ENCODE results near the gene SAMD4A.

The SAMD4A gene

DNA sequence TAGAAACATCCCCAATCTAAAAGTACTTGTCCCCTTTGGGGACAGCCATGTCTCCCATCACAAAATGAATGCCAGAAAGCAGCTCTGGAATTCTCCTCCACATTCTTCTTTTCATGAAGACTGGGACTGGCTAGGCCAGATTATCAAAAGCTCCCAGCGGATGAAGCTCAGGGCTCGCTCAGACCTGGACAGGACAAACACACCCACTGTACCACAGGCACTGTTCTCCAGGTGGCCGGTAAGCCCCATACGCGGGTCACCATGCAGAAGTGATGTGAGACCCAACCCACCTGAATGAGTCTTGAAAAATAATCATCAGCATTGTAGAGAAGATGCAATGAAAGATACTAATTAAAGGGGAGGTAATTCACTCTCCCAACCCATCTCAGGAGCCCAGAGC lies 250.6 kb downstream of the SAMD4A start:
- no peaks in the 10 kb centered on the region for H3K79me2 ChIP-seq (ENCODE audit: insufficient read depth, low read length)
- H3K27me3 ChIP-seq (ENCODE audit: insufficient read depth, low read length), result no peaks in the 10 kb centered on the region
- no peaks in the 10 kb centered on the region for H3K9me3 ChIP-seq (ENCODE audit: low read length)
- no peaks in the 10 kb centered on the region for H3F3A ChIP-seq (ENCODE audit: insufficient read depth, low read length)
- no peaks in the 10 kb centered on the region for H3K4me1 ChIP-seq (ENCODE audit: insufficient read depth, low read length, severe bottlenecking)
- H2AFZ ChIP-seq (ENCODE audit: low read length), result no peak overlapping the region
- no peak overlapping the region for H3K9ac ChIP-seq (ENCODE audit: low read length)
- no peaks in the 10 kb centered on the region for H3K9me2 ChIP-seq (ENCODE audit: low read depth, low read length)
- H3K4me3 ChIP-seq (ENCODE audit: low read depth, low read length, poor library complexity, severe bottlenecking), result no peak overlapping the region
- H3K36me3 ChIP-seq (ENCODE audit: insufficient read depth, low read length), result no peaks in the 10 kb centered on the region
- TF ChIP-seq CTCF (IDR thresholded peaks at IDR 0.05; ENCODE audit: low read length), result no peak
- no peak overlapping the region for H3K4me2 ChIP-seq (ENCODE audit: low read length)
- H4K20me1 ChIP-seq (ENCODE audit: insufficient read depth, low read length), result no peaks in the 10 kb centered on the region
- H3K27ac ChIP-seq (ENCODE audit: low read depth, low read length, poor library complexity, severe bottlenecking), result no peak overlapping the region

DNA sequence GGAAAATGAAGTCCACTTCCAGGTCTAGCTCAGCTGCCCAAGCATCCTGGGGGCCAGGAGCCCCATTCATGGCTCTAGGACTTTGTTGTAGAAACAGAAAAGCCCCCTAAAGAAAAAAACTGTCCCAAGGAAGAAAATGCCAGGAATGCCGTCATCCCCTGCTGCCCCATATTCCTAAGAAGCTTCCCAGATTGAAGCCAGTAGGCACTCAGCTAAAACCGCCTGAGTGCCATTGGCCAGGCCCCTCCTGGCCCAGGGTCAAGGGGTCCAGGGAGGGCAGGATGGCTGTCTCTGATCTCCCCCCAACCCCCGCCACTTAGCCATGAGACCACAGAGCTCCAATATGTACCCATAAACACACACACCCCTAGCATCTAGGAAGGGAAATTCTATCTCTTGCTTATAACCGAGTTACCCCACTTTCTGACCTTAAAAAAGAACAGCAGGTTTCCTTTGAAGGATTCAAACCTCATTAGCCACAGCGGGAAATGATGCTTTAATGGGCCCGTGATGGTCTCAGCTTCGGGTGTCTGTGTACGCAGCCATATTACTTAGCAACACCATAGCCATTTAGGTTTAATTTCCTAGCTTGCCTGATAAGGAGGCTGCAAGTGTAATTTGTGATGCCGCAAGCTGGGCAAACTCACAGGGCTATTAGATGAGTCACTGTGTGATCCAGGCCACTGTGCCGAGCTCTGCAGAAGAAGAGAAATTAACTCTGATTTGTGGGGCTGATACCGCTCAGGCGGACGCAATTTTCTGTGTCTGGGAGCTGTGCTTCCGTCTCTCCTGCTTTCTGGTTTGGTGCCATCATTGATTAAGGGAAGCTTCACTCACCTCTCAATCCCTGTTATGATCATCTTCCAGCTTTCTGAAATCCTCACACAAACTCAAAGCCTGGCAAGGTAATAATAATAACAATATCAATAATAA lies 251.5 kb downstream of the SAMD4A start:
- no peak overlapping the region for H2AFZ ChIP-seq (ENCODE audit: low read length)
- no peak overlapping the region for H3K4me2 ChIP-seq (ENCODE audit: low read length)
- H3K27me3 ChIP-seq (ENCODE audit: insufficient read depth, low read length), result no peaks in the 10 kb centered on the region; the same call in 1 of the 2 replicates

DNA sequence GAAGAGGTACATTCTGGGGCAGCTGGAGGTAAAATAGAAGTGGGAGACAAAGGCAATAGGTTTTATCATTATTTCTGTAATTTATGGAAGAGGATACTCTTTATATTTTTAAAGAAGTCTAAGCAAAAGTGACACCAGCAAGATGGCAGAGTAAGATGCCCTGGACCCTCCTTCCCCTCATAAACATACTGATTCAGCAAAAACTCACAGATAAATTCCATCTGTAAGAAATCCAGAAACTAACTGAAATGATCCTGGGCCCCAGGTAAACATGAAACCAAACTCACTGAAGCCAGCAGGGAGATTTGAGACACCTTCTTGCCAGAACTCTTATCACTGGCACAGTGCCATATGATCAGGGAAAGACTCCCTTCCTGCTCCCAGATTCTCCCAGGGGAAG lies 255.8 kb downstream of the SAMD4A start:
- no peak overlapping the region for H3K27ac ChIP-seq (ENCODE audit: low read depth, low read length, poor library complexity, severe bottlenecking)
- H3F3A ChIP-seq (ENCODE audit: insufficient read depth, low read length), result no peaks in the 10 kb centered on the region
- H3K4me1 ChIP-seq (ENCODE audit: insufficient read depth, low read length, severe bottlenecking), result no peaks in the 10 kb centered on the region
- TF ChIP-seq CTCF (IDR thresholded peaks at IDR 0.05; ENCODE audit: low read length), result no peak
- no peak for TF ChIP-seq EZH2 (IDR thresholded peaks at IDR 0.05; ENCODE audit: borderline replicate concordance, low read length)
- H3K9me2 ChIP-seq (ENCODE audit: low read depth, low read length), result no peaks in the 10 kb centered on the region
- no peak overlapping the region for H3K9ac ChIP-seq (ENCODE audit: low read length)
- H3K79me2 ChIP-seq (ENCODE audit: insufficient read depth, low read length), result no peaks in the 10 kb centered on the region
- H3K9me3 ChIP-seq (ENCODE audit: low read length), result peaks cover 8% of the 10 kb centered on the region
- H3K27me3 ChIP-seq (ENCODE audit: insufficient read depth, low read length), result no peaks in the 10 kb centered on the region; the same call in 1 of the 2 replicates
- no peak overlapping the region for H3K4me3 ChIP-seq (ENCODE audit: low read depth, low read length, poor library complexity, severe bottlenecking)
- H4K20me1 ChIP-seq (ENCODE audit: insufficient read depth, low read length), result no peaks in the 10 kb centered on the region
- no peak overlapping the region for H2AFZ ChIP-seq (ENCODE audit: low read length)
- H3K36me3 ChIP-seq (ENCODE audit: insufficient read depth, low read length), result no peaks in the 10 kb centered on the region; the same call in 1 of the 2 replicates
- no peak overlapping the region for H3K4me2 ChIP-seq (ENCODE audit: low read length)

More for the DNA sequence above, 251.5 kb downstream of the SAMD4A start:
- Histone ChIP-seq H3K4me1 (ENCODE audit: insufficient read depth, low read length, severe bottlenecking) (no peaks in the 10 kb centered on the region), H3K36me3 (ENCODE audit: insufficient read depth, low read length) (no peaks in the 10 kb centered on the region; the same call in 1 of the 2 replicates), H3K79me2 (ENCODE audit: insufficient read depth, low read length) (no peaks in the 10 kb centered on the region), H3F3A (ENCODE audit: insufficient read depth, low read length) (no peaks in the 10 kb centered on the region), H3K27ac (ENCODE audit: low read depth, low read length, poor library complexity, severe bottlenecking) (no peak overlapping the region), H4K20me1 (ENCODE audit: insufficient read depth, low read length) (no peaks in the 10 kb centered on the region), H3K9me2 (ENCODE audit: low read depth, low read length) (no peaks in the 10 kb centered on the region), H3K9ac (ENCODE audit: low read length) (no peak overlapping the region), H3K4me3 (ENCODE audit: low read depth, low read length, poor library complexity, severe bottlenecking) (no peak overlapping the region), H3K9me3 (ENCODE audit: low read length) (peaks cover 3% of the 10 kb centered on the region)
- TF ChIP-seq EZH2 (IDR thresholded peaks at IDR 0.05; ENCODE audit: borderline replicate concordance, low read length) (no peak), CTCF (IDR thresholded peaks at IDR 0.05; ENCODE audit: low read length) (no peak)

Data from OCI-LY1 (cell line).